HPDE6-E6E7 (cell line): Measurements from ENCODE around the gene FCRL1.

ENCODE experiments used
- DNase-seq: peaks from one replicate; pipeline ENCODE4 v3.0.0; 2011; ENCODE audit warnings: missing footprints; ENCODE audit errors: extremely low spot score

FCRL1 gene

GRCh38 chr1:157799996-157800395, 19.9 kb downstream of the FCRL1 start:
- no peak for DNase-seq

GRCh38 chr1:157798211-157798610, 21.7 kb downstream of the FCRL1 start:
- no peak for DNase-seq

GRCh38 chr1:157785248-157785647, 34.7 kb downstream of the FCRL1 start:
- no peak for DNase-seq

GRCh38 chr1:157784801-157785200, 35.1 kb downstream of the FCRL1 start:
- no peak for DNase-seq

- no peak for DNase-seq
Observed at GRCh38 chr1:157782931-157783330, 37.0 kb downstream of the FCRL1 start.

GRCh38 chr1:157781048-157781447, 38.9 kb downstream of the FCRL1 start:
- DNase-seq = no peak

GRCh38 chr1:157776971-157777391, 42.9 kb downstream of the FCRL1 start, which contains the start of gene FCRL2:
Gene FCRL2 (minus strand): TSS chr1:157777132. CDS start chr1:157777073, 59 bp downstream.
- DNase-seq = no peak

- no peak for DNase-seq
Observed at GRCh38 chr1:157775101-157775870, 44.6 kb downstream of the FCRL1 start.

GRCh38 chr1:157774412-157774811, 45.5 kb downstream of the FCRL1 start:
- DNase-seq = no peak

GRCh38 chr1:157773493-157774350, 46.2 kb downstream of the FCRL1 start:
- no peak for DNase-seq

GRCh38 chr1:157771661-157772425, 48.1 kb downstream of the FCRL1 start:
- no peak for DNase-seq

GRCh38 chr1:157770442-157771043, 49.4 kb downstream of the FCRL1 start:
- DNase-seq = no peak

- no peak for DNase-seq
Observed at GRCh38 chr1:157766792-157767191, 53.1 kb downstream of the FCRL1 start.

GRCh38 chr1:157758018-157758417, 61.9 kb downstream of the FCRL1 start:
- DNase-seq = no peak

GRCh38 chr1:157753611-157754010, 66.3 kb downstream of the FCRL1 start:
- no peak for DNase-seq

GRCh38 chr1:157751283-157751682, 68.6 kb downstream of the FCRL1 start:
- no peak for DNase-seq

GRCh38 chr1:157748262-157748817, 71.6 kb downstream of the FCRL1 start:
- no peak for DNase-seq
